Measurements from ENCODE around the gene DNMBP. TPM values are rescaled to one million over a fixed set of nuclear protein-coding genes. Genes with fewer than 3 reads are reported as not detected.

DNMBP gene
- total and polyA plus RNA-seq, 2 donors (not counting 3 experiments of a cell fraction or from before 2014, with no cell fraction given): 32.0 to 53.4 TPM

DNA sequence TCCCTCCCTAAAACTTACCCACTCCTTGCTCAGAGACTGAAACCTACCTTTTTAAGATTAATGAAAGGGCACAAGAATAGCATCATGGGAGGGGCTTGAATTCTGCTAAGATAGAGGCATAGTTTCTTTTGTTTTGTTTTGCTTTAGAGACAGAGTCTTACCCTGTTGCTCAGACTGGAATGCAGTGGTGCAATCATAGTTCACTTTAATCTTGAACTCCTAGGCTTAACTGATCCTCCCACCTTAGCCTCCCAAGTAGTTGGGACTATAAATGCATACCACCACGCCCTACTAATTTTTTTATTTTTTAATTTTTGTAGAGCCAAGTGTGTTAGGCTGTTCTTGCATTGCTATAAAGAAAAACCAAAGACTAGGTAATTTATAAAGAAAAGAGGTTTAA is 17.7 kb upstream of the DNMBP start:
- Histone ChIP-seq H3K27me3 (ENCODE audit: control insufficient read depth in 2 of 2, insufficient read depth in 2 of 2, low read length in 2 of 2) (peaks cover 0 to 2% of the 10 kb centered on the region in 2 experiments), H3K9me3 (replicated peaks; ENCODE audit: control insufficient read depth, insufficient read depth, low read length) (no peaks in the 10 kb centered on the region), H3K9ac (replicated peaks; ENCODE audit: extremely low read depth, insufficient read depth, low read length) (no peak overlapping the region), H3K36me3 (ENCODE audit: control insufficient read depth in 2 of 2, extremely low read depth in 1 of 2, insufficient read depth in 2 of 2, low read length in 2 of 2) (no peaks in the 10 kb centered on the region), H3K27ac (ENCODE audit: insufficient read depth, low read depth, low read length) (no peak overlapping the region), H3K9me1 (replicated peaks; ENCODE audit: control insufficient read depth, extremely low read depth, insufficient read depth, low read length) (no peaks in the 10 kb centered on the region), H3K4me2 (ENCODE audit: insufficient read depth, low read length) (no peak overlapping the region), H3K4me3 (replicated peaks in 1 of 3; ENCODE audit: insufficient read depth in 1 of 3, low read depth in 1 of 3, low read length in 3 of 3) (no peak overlapping the region), H4K20me1 (replicated peaks; ENCODE audit: control insufficient read depth, extremely low read depth, insufficient read depth, low read length) (no peaks in the 10 kb centered on the region), H3K79me2 (ENCODE audit: control insufficient read depth, insufficient read depth, low read length) (no peaks in the 10 kb centered on the region), H3K4me1 (ENCODE audit: control insufficient read depth, extremely low read depth, insufficient read depth, low read length) (no peaks in the 10 kb centered on the region), H2AFZ (ENCODE audit: low read depth, low read length) (no peak overlapping the region)
- ChIA-PET POLR2A (no interaction called here), CTCF (no interaction called here)
- dilution Hi-C loops (cut with MboI; ENCODE audit: extremely low pct_ligation_motif_present, low sequenced_read_pairs): no loop called here
- BruUV-seq (replicated peaks): no TSS peak
- DNase-seq (ENCODE audit: low read depth, low spot score) (no peak), FAIRE-seq (no peak)
- TF ChIP-seq MYC (IDR thresholded peaks at IDR 0.05; ENCODE audit: low read depth, low read length) (no peak), GATA2 (IDR thresholded peaks at IDR 0.05; ENCODE audit: insufficient read depth, insufficient read length, low read depth, low read length) (no peak), FOS (IDR thresholded peaks at IDR 0.05; ENCODE audit: borderline replicate concordance, insufficient read depth, low read length) (no peak), JUN (IDR thresholded peaks at IDR 0.05; ENCODE audit: borderline replicate concordance, insufficient read depth, insufficient read length, low read depth) (no peak), POLR2A (IDR thresholded peaks at IDR 0.05; ENCODE audit: low read depth, low read length) (no peak), POLR2AphosphoS5 (IDR thresholded peaks at IDR 0.05; ENCODE audit: insufficient read depth, low read depth, low read length) (no peak), EZH2 (IDR thresholded peaks at IDR 0.05; ENCODE audit: borderline replicate concordance, low read depth, low read length, severe bottlenecking) (no peak)
- TF ChIP-seq, protein P1, sequence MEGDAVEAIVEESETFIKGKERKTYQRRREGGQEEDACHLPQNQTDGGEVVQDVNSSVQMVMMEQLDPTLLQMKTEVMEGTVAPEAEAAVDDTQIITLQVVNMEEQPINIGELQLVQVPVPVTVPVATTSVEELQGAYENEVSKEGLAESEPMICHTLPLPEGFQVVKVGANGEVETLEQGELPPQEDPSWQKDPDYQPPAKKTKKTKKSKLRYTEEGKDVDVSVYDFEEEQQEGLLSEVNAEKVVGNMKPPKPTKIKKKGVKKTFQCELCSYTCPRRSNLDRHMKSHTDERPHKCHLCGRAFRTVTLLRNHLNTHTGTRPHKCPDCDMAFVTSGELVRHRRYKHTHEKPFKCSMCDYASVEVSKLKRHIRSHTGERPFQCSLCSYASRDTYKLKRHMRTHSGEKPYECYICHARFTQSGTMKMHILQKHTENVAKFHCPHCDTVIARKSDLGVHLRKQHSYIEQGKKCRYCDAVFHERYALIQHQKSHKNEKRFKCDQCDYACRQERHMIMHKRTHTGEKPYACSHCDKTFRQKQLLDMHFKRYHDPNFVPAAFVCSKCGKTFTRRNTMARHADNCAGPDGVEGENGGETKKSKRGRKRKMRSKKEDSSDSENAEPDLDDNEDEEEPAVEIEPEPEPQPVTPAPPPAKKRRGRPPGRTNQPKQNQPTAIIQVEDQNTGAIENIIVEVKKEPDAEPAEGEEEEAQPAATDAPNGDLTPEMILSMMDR (IDR thresholded peaks at IDR 0.05; ENCODE audit: extremely low read depth in 1 of 2, insufficient read depth in 1 of 2, low read depth in 1 of 2, low read length in 2 of 2): no peak
- TF ChIP-seq, protein P2, sequence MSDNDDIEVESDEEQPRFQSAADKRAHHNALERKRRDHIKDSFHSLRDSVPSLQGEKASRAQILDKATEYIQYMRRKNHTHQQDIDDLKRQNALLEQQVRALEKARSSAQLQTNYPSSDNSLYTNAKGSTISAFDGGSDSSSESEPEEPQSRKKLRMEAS (IDR thresholded peaks at IDR 0.05; ENCODE audit: insufficient read depth, insufficient read length): no peak
- intact Hi-C loops (cut with micrococcal nuclease): no loop called here

Data from endothelial cell of umbilical vein (primary cell).